Astrocyte of the cerebellum (primary cell): ENCODE measurements around the gene SLC16A2.

Source experiments
- DNase-seq: peaks from one replicate; pipeline ENCODE4 v3.0.0-alpha.2; 2011; ENCODE audit warnings: low read depth
- H3K4me3 ChIP-seq: 2 replicates; pipeline ENCODE4 v1.5.1; 2011; ENCODE audit warnings: mild to moderate bottlenecking, low read depth, low read length, moderate library complexity
- in situ Hi-C: cut with HindIII; loops from 2 replicates; pipeline ENCODE4 v1.10.0; 2017; ENCODE audit warnings: low sequenced_read_pairs
- TF ChIP-seq, protein P1 (sequence below): IDR thresholded peaks from 2 replicates; pipeline ENCODE4 v1.5.1; 2012; ENCODE audit warnings: low read length, low read depth, moderate library complexity, mild to moderate bottlenecking; ENCODE audit errors: missing control alignments

The SLC16A2 gene

DNA sequence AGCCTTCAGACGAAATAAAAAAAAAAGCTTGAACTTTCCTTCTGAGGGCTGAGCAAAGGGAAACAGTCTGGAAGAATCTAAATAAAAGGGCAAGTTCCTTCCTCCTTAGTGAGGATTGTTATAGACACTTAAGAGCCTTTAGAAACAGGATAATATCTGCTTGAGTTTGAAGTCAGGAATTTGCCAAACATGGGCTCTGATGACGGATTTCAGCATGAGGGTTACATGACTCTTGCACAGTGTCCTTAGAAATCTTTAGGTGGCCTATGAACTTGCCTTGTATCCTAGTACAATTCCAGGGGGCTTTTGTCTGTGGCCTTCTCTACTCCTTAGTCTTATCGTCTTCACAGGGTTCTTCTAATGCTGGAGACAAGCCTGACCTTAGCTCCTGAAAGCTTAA is 99.0 kb downstream of the SLC16A2 start:
- no peak for DNase-seq
- H3K4me3 ChIP-seq = no peak overlapping the region
- TF ChIP-seq, protein P1, sequence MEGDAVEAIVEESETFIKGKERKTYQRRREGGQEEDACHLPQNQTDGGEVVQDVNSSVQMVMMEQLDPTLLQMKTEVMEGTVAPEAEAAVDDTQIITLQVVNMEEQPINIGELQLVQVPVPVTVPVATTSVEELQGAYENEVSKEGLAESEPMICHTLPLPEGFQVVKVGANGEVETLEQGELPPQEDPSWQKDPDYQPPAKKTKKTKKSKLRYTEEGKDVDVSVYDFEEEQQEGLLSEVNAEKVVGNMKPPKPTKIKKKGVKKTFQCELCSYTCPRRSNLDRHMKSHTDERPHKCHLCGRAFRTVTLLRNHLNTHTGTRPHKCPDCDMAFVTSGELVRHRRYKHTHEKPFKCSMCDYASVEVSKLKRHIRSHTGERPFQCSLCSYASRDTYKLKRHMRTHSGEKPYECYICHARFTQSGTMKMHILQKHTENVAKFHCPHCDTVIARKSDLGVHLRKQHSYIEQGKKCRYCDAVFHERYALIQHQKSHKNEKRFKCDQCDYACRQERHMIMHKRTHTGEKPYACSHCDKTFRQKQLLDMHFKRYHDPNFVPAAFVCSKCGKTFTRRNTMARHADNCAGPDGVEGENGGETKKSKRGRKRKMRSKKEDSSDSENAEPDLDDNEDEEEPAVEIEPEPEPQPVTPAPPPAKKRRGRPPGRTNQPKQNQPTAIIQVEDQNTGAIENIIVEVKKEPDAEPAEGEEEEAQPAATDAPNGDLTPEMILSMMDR = no peak
- in situ Hi-C loops = no loop called here

DNA sequence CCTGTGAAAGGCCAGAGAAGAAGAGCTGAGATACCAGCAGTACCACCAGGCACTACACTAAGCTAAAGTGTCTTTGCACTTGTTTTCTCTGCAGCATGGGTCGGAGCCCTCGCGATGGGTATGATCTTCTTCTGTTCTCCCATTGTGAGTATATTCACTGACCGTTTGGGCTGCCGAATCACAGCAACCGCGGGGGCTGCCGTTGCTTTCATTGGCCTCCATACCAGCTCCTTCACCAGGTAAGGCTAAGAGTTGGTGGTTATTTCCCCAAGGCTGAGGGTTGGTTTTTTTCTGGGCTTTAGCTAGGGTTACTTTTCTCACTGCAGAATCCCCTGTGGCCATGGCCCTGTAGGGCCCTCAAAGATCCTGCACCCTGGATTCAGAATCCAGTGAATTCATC is 99.6 kb downstream of the SLC16A2 start:
- in situ Hi-C loops = no loop called here
- no peak overlapping the region for H3K4me3 ChIP-seq
- DNase-seq = no peak
- TF ChIP-seq, protein P1 = no peak

GRCh38 chrX:74521961-74522751 is 100.9 kb downstream of the SLC16A2 start:
- in situ Hi-C loops = no loop called here
- no peak for DNase-seq
- no peak overlapping the region for H3K4me3 ChIP-seq
- TF ChIP-seq, protein P1 = no peak

DNA sequence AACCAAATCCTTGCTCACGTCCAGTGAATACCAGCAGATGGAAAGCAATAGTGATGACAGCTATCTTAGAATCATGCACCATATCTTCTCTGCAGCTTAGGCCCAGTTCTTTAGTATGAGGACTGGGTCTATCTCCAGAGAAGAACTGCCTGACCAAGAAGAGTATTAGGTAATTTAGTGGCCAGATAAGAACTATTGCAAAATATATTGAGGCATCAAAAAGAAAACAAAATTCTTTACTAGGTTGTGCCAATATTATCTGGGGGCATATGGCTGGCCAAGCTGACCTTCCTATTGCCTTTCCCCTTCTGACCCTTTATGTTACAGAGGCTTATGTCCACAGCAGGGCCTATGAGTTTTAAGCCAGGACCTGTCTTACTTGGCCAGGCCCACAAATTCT is 101.9 kb downstream of the SLC16A2 start:
- no peak overlapping the region for H3K4me3 ChIP-seq
- TF ChIP-seq, protein P1 = no peak
- in situ Hi-C loops = no loop called here
- DNase-seq = no peak

DNA sequence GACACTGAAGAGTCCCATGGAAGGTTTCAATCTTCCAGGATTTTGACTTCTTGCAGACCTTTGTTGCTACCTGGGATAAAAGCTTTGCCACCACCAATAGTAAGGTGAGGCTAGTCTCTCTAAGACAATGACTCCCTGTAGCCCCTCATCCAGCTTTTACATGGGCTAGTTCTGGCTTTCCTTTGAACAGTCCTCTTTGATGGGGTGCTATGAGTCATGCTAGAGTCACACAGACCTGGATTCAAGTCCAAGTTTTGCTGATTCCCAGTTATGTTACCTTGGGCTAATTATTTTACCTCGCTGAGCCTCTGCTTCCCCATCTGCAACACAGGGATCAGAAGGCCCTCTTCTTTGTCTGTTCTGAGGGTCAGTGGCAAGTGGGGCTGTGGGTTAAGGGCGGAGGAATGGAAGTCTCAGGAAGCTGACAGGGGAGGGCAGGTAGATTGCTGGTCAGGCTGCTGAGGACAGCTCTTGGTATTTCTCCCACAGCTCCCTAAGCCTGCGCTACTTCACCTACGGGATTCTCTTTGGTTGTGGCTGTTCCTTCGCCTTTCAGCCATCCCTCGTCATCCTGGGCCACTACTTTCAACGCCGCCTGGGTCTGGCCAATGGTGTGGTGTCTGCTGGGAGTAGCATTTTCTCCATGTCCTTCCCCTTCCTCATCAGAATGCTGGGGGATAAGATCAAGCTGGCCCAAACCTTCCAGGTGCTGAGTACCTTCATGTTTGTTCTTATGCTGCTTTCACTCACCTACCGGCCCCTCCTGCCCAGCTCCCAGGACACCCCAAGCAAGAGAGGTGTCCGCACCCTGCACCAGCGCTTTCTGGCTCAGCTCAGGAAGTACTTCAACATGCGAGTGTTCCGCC is 102.8 kb downstream of the SLC16A2 start:
- no peak overlapping the region for H3K4me3 ChIP-seq
- TF ChIP-seq, protein P1 = no peak
- no peak for DNase-seq
- in situ Hi-C loops = no loop called here

DNA sequence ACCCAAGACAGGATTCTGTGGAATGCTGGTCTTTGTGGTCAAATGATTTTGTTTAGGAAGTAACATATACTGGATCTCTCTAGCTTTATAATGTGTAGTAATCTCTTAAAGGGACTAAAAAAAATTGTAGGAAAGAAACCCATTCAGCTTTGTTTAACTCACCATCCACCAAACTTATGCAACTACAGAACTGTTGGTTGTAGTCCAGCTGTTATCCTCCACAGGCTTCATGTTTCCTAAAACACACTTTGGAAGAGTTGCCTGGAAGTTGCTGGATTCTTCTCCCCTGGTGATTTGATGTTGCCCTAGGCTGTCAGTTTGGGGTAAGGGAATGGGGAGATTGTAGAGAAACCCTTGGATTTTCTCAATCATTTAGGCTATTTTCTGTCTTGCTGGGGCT is 103.8 kb downstream of the SLC16A2 start:
- no peak overlapping the region for H3K4me3 ChIP-seq
- DNase-seq = no peak
- in situ Hi-C loops = no loop called here
- TF ChIP-seq, protein P1 = no peak
